DND-41 (cell line): ENCODE results near the gene ANO2.

Experiments used
- CTCF ChIP-seq: IDR thresholded peaks from 2 replicates; pipeline ENCODE4 v1.5.1; 2012; ENCODE audit warnings: borderline replicate concordance, low read length, moderate library complexity, mild to moderate bottlenecking; ENCODE audit not compliant: poor library complexity, severe bottlenecking; ENCODE audit errors: extremely low read depth
- EZH2 ChIP-seq: IDR thresholded peaks from 3 replicates; pipeline ENCODE4 v1.6.1; 2012; ENCODE audit warnings: borderline replicate concordance, low read depth, mild to moderate bottlenecking, moderate library complexity, low read length, inconsistent platforms; ENCODE audit not compliant: severe bottlenecking

GRCh38 chr12:5694759-5695409, 250.2 kb downstream of the ANO2 start:
- TF ChIP-seq CTCF = no peak
- no peak for TF ChIP-seq EZH2
